Osteoblast (primary cell): ENCODE measurements around the gene CACNA1C. TPM values are rescaled to one million over a fixed set of nuclear protein-coding genes. Genes with fewer than 3 reads are reported as not detected.

ENCODE experiments used
- DNase-seq: peaks from one replicate; pipeline ENCODE4 v3.0.0; 2011; ENCODE audit warnings: low spot score, mixed read lengths; ENCODE audit not compliant: insufficient read length; ENCODE audit errors: missing footprints
- H2AFZ ChIP-seq: 2 replicates; pipeline ENCODE4 v1.6.0; 2011; ENCODE audit warnings: mild to moderate bottlenecking, low read length
- H3K27ac ChIP-seq: 2 replicates; pipeline ENCODE4 v1.5.1; 2011; ENCODE audit warnings: mild to moderate bottlenecking, low read depth, low read length, moderate library complexity
- H3K27me3 ChIP-seq: 2 replicates; pipeline ENCODE4 v1.6.0; 2012; ENCODE audit warnings: mild to moderate bottlenecking, control low read depth, inconsistent platforms, low read length, moderate library complexity; ENCODE audit not compliant: insufficient read depth
- H3K36me3 ChIP-seq: 2 replicates; pipeline ENCODE4 v1.5.1; 2011; ENCODE audit warnings: mild to moderate bottlenecking, low read length, control low read depth, moderate library complexity; ENCODE audit not compliant: insufficient read depth
- H3K4me1 ChIP-seq: 2 replicates; pipeline ENCODE4 v1.5.1; 2011; ENCODE audit warnings: mild to moderate bottlenecking, low read length, control low read depth, moderate library complexity; ENCODE audit not compliant: insufficient read depth
- H3K4me2 ChIP-seq: 2 replicates; pipeline ENCODE4 v1.6.0; 2011; ENCODE audit warnings: mild to moderate bottlenecking, low read length; ENCODE audit not compliant: insufficient read depth
- H3K4me3 ChIP-seq: fragments of 200-600 bp; sonication (generic); 3 replicates; pipeline ENCODE4 v1.5.1; 2012; ENCODE audit warnings: mild to moderate bottlenecking, low read length, inconsistent platforms; ENCODE audit not compliant: insufficient read depth
- H3K79me2 ChIP-seq: 2 replicates; pipeline ENCODE4 v1.6.0; 2012; ENCODE audit warnings: mild to moderate bottlenecking, low read length, control low read depth, inconsistent platforms; ENCODE audit not compliant: insufficient read depth
- H3K9me3 ChIP-seq: 2 replicates; pipeline ENCODE4 v1.5.1; 2011; ENCODE audit warnings: low read depth, low read length, control low read depth
- H4K20me1 ChIP-seq: 2 replicates; pipeline ENCODE4 v1.6.0; 2012; ENCODE audit warnings: mild to moderate bottlenecking, low read length, control low read depth; ENCODE audit not compliant: insufficient read depth
- total RNA-seq: library from RNA; depleted of rRNA; stranded (reverse); fragments of >200 nt; gene quantifications from 2 replicates; pipeline ENCODE4 v1.2.3, GENCODE V29; 2012
- TF ChIP-seq, protein P1 (sequence below): IDR thresholded peaks from 2 replicates; pipeline ENCODE4 v1.5.1; 2011; ENCODE audit warnings: mild to moderate bottlenecking, low read depth, low read length, moderate library complexity; ENCODE audit errors: extremely low read depth

The CACNA1C gene
- total RNA-seq, 1 donor, result 19.2 TPM

DNA sequence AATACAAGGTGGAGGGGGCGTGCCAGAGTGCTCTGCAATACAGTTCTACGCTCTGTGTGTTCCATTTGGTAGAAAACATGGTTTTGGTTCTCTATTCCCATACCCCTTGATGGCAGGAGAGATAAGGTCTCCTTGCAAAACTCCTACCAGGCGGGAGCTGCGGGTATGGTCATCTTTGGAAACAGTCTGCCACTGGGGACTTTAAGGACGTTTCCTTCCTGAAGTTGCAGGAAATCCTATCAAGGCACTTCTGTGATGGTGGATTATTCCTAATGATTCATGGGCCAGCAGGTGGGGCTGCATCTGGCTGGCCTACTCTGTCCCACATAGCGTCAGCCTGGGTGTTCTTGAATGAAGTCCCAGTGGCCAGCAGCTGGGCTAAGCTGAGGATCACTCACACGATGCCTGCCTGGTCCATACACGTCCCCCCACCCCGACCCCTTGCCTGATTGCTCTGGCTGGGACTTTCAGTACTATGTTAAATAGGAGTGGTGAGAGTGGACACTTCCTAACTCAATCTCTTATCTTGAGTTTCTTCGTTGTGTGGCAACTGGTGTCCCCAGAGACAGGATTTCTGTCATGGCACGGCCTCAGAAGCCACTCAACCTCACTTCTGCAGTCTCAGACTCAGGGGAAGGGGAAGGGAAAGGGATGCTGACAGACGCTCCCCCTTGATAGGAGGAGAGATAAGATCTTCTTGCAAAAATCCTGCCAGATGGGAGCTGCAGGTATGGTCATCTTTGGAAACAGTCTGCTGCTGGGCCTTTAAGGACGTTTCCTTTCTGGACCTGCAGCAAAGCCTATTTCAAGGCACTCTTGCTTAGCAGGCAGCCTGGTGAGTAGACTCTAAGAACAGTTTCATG is 680.9 kb downstream of the CACNA1C start:
- no peaks in the 10 kb centered on the region for H3K36me3 ChIP-seq
- no peaks in the 10 kb centered on the region for H4K20me1 ChIP-seq
- no peak overlapping the region for H3K4me3 ChIP-seq
- no peak overlapping the region for H2AFZ ChIP-seq
- H3K79me2 ChIP-seq, result no peaks in the 10 kb centered on the region
- H3K27ac ChIP-seq, result no peak overlapping the region
- TF ChIP-seq, protein P1, sequence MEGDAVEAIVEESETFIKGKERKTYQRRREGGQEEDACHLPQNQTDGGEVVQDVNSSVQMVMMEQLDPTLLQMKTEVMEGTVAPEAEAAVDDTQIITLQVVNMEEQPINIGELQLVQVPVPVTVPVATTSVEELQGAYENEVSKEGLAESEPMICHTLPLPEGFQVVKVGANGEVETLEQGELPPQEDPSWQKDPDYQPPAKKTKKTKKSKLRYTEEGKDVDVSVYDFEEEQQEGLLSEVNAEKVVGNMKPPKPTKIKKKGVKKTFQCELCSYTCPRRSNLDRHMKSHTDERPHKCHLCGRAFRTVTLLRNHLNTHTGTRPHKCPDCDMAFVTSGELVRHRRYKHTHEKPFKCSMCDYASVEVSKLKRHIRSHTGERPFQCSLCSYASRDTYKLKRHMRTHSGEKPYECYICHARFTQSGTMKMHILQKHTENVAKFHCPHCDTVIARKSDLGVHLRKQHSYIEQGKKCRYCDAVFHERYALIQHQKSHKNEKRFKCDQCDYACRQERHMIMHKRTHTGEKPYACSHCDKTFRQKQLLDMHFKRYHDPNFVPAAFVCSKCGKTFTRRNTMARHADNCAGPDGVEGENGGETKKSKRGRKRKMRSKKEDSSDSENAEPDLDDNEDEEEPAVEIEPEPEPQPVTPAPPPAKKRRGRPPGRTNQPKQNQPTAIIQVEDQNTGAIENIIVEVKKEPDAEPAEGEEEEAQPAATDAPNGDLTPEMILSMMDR, result no peak
- peaks cover 62% of the 10 kb centered on the region for H3K27me3 ChIP-seq
- no peaks in the 10 kb centered on the region for H3K4me1 ChIP-seq
- DNase-seq, result peak; percentile 65
- no peaks in the 10 kb centered on the region for H3K9me3 ChIP-seq
- no peak overlapping the region for H3K4me2 ChIP-seq

DNA sequence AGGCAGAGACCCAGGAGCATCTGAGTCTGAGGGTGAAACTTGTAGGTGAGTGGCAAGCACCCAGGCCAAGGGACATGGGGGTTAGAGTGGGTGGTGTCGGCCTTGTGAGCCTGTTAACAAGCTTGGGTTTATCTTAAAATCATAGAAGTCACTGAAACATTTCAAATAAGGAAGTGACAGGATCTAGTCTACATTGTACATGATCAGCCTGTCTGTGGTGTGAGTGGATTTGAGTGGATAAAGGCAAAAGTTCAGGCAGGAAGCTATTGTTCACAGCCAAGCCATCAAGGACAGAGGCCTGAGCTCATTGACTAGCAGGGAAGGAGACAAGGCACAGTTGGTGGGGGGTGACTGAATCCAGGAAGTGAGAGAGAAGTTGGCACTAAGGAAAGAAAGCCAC is 682.6 kb downstream of the CACNA1C start:
- H3K27ac ChIP-seq, result no peak overlapping the region
- H3K4me2 ChIP-seq, result no peak overlapping the region
- H3K4me1 ChIP-seq, result no peaks in the 10 kb centered on the region
- no peaks in the 10 kb centered on the region for H3K36me3 ChIP-seq
- peaks cover 51% of the 10 kb centered on the region for H3K27me3 ChIP-seq
- DNase-seq, result no peak
- no peak overlapping the region for H2AFZ ChIP-seq
- no peaks in the 10 kb centered on the region for H3K9me3 ChIP-seq
- H4K20me1 ChIP-seq, result no peaks in the 10 kb centered on the region
- H3K4me3 ChIP-seq, result no peak overlapping the region
- TF ChIP-seq, protein P1, result no peak
- H3K79me2 ChIP-seq, result no peaks in the 10 kb centered on the region

DNA sequence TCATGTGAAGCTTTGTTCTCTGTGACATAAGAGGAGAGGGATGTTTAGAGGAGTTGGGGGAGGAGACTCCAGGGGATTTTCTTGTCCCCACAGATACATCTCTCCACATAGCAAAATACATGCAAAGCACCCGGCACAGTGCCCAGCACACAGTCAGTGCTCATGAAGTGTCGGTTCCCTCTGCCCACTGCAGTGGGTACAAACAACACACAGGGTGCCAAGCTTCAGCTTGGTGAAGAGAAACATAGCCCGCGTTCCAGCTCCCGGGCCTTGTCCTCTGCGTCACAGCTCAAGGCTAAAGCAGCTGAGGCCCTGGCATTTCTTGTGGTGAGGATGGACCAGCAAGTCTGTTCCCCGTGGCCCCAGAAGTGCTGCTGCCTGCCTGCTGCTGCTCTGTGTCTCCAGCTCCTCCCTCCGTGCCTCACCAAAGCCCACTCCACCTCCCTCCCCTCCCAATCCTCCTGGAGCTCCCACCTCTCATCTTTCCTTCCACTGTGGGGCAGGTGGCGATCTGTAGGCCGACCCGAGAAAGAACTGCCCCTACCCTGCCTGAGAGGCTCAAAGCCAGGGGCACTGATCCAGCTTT is 685.0 kb downstream of the CACNA1C start:
- Histone ChIP-seq H3K36me3 (no peaks in the 10 kb centered on the region), H4K20me1 (no peaks in the 10 kb centered on the region), H3K27me3 (peaks cover 44% of the 10 kb centered on the region), H3K9me3 (no peaks in the 10 kb centered on the region), H3K79me2 (no peaks in the 10 kb centered on the region), H2AFZ (no peak overlapping the region), H3K4me3 (no peak overlapping the region), H3K4me2 (no peak overlapping the region), H3K27ac (no peak overlapping the region), H3K4me1 (no peaks in the 10 kb centered on the region)
- TF ChIP-seq, protein P1, result no peak
- DNase-seq, result no peak

DNA sequence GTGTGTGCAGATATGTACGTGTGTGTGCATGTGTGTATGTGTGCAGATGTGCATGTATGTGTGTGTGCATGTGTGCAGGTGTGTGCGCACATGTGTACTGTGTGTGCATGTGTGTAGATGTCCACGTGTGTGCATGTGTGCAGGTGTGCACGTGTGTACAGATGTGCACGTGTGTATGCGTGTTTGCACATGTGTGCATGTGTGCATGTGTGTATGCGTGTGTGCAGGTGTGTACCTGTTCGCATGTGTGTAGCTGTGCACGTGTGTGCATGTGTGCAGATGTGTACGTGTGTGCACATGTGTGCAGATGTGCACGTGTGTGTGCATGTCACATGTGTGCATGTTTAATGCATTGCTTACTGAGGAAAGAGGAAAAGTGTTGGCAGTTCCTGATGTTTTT is 686.3 kb downstream of the CACNA1C start:
- no peak overlapping the region for H3K4me3 ChIP-seq
- H3K36me3 ChIP-seq, result no peaks in the 10 kb centered on the region
- H3K27ac ChIP-seq, result no peak overlapping the region
- no peaks in the 10 kb centered on the region for H3K4me1 ChIP-seq
- no peaks in the 10 kb centered on the region for H3K79me2 ChIP-seq
- H3K9me3 ChIP-seq, result no peaks in the 10 kb centered on the region
- no peaks in the 10 kb centered on the region for H4K20me1 ChIP-seq
- no peak for DNase-seq
- TF ChIP-seq, protein P1, result no peak
- H3K27me3 ChIP-seq, result peaks cover 44% of the 10 kb centered on the region
- H3K4me2 ChIP-seq, result no peak overlapping the region
- H2AFZ ChIP-seq, result no peak overlapping the region
